HTERT RPE-1 (cell line): Measurements from ENCODE around the gene ESRRA.

ENCODE experiments used
- in situ Hi-C: fragments of 300-500 bp; cut with MboI; formaldehyde crosslinking; loops from 4 replicates; pipeline ENCODE4 v1.14.3; 2020; ENCODE audit warnings: low sequenced_read_pairs

Gene ESRRA

GRCh38 chr11:64305075-64305690 lies at the start of gene ESRRA:
TSS of gene ESRRA (plus strand) at chr11:64305524. CDS start at chr11:64307180, 1,656 bp downstream.
- in situ Hi-C loops, result no loop called here

GRCh38 chr11:64256300-64256699 lies 49.0 kb upstream of the ESRRA start:
- in situ Hi-C loops, result no loop called here

- in situ Hi-C loops, result no loop called here
Observed at GRCh38 chr11:64258356-64258755, 47.0 kb upstream of the ESRRA start.

- in situ Hi-C loops, result no loop called here
Observed at GRCh38 chr11:64258946-64259532, 46.3 kb upstream of the ESRRA start.

GRCh38 chr11:64259533-64260067 lies 45.7 kb upstream of the ESRRA start:
- in situ Hi-C loops, result no loop called here

- in situ Hi-C loops, result no loop called here
Observed at GRCh38 chr11:64260147-64260708, 45.1 kb upstream of the ESRRA start.

GRCh38 chr11:64261556-64262080 lies 43.7 kb upstream of the ESRRA start:
- in situ Hi-C loops, result no loop called here

GRCh38 chr11:64262271-64263002 lies 42.9 kb upstream of the ESRRA start:
- in situ Hi-C loops, result no loop called here

GRCh38 chr11:64263021-64263946 lies 42.0 kb upstream of the ESRRA start:
- in situ Hi-C loops, result no loop called here

GRCh38 chr11:64263947-64264317 lies 41.4 kb upstream of the ESRRA start:
- in situ Hi-C loops, result no loop called here

GRCh38 chr11:64264371-64264852 lies 40.9 kb upstream of the ESRRA start:
- in situ Hi-C loops, result no loop called here

- in situ Hi-C loops, result no loop called here
Observed at GRCh38 chr11:64265176-64266160, 39.9 kb upstream of the ESRRA start.

GRCh38 chr11:64266339-64266738 lies 39.0 kb upstream of the ESRRA start:
- in situ Hi-C loops, result no loop called here

GRCh38 chr11:64267207-64267945 lies 37.9 kb upstream of the ESRRA start:
- in situ Hi-C loops, result no loop called here

- in situ Hi-C loops, result no loop called here
Observed at GRCh38 chr11:64268025-64268892, 37.1 kb upstream of the ESRRA start.

- in situ Hi-C loops, result no loop called here
Observed at GRCh38 chr11:64268893-64269539, 36.3 kb upstream of the ESRRA start.
